GM21529 (cell line): ENCODE results near the gene PCCA.
"Not testable (repeated sequence)": the region's sequence is repeated elsewhere in the genome, so short reads cannot be mapped to it uniquely, and the experiment has no call there.

ENCODE experiments used
- ATAC-seq: cut with Tn5 transposase; IDR thresholded peaks from one replicate; pipeline ENCODE4 v1.9.1; 2021; ENCODE audit not compliant: unreplicated experiment

The PCCA gene, protein sequence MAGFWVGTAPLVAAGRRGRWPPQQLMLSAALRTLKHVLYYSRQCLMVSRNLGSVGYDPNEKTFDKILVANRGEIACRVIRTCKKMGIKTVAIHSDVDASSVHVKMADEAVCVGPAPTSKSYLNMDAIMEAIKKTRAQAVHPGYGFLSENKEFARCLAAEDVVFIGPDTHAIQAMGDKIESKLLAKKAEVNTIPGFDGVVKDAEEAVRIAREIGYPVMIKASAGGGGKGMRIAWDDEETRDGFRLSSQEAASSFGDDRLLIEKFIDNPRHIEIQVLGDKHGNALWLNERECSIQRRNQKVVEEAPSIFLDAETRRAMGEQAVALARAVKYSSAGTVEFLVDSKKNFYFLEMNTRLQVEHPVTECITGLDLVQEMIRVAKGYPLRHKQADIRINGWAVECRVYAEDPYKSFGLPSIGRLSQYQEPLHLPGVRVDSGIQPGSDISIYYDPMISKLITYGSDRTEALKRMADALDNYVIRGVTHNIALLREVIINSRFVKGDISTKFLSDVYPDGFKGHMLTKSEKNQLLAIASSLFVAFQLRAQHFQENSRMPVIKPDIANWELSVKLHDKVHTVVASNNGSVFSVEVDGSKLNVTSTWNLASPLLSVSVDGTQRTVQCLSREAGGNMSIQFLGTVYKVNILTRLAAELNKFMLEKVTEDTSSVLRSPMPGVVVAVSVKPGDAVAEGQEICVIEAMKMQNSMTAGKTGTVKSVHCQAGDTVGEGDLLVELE

GRCh38 chr13:100088644-100089464 lies at the start of gene PCCA:
Gene PCCA (plus strand): TSS chr13:100089093. CDS start chr13:100089121, 28 bp downstream.
- ATAC-seq, result peak; percentile 97

DNA sequence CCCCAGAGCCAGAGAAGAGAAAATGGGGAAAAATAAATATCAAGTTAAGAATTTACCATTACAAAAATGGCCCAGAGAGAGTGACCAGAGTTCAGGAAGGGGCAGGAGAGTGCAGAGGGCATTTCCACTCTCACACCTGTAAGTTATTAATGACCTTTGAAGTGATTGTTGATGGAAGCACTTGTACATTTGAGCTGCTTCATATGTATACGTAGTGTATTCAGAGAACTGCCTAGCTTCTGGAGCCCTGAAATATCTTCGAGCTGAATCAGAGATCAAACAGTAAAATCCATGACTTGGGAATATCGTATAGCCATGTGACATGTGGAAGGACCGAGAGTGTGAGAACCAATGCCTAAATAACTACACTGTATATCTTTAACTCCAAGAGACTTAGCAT lies 49.2 kb upstream of the PCCA start:
- no peak for ATAC-seq

- no peak for ATAC-seq
Observed at GRCh38 chr13:100040196-100040595, 48.7 kb upstream of the PCCA start.

DNA sequence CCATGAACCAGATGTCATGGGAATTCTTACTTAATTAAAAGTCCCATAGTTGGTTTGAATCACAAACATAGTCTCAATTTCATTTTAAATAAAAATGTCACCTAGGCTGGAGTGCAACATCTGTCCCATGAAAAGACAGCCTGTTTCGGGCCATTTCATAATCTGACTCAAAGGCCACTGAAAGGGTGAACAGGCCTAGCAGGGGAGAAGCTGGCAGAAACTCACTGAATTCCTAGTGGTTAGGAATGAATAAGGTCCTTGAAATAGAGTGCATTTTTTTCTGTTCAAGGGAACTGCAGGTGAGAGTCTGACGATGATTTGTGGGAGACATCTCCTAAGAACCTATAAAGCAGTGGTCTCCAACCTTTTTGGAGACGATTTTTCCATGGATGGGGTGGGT lies 44.0 kb upstream of the PCCA start:
- no peak for ATAC-seq

- no peak for ATAC-seq
Observed at GRCh38 chr13:100045355-100045754, 43.5 kb upstream of the PCCA start.

DNA sequence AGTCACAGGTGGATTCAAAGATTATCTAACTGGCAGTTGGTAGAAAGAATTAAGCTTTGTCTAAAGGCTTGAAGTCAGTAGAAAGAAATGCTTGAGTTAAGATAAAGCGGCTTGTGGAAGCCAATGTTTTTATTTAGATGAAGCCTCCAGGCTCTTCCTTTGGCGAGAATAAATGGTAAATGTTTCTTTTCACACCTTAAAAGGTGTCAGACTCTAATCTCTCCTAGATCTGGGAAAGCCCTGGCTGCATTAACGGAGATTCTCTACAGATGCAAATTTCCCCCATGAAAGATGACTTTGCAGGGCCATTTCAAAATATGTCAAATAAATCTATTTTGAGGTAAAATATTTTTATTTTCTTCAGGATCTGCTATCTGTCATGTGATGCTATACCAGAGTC lies 37.8 kb upstream of the PCCA start:
- no peak for ATAC-seq

- no peak for ATAC-seq
Observed at GRCh38 chr13:100059827-100060226, 29.1 kb upstream of the PCCA start.

- ATAC-seq, result no peak
Observed at GRCh38 chr13:100063333-100063732, 25.6 kb upstream of the PCCA start.

DNA sequence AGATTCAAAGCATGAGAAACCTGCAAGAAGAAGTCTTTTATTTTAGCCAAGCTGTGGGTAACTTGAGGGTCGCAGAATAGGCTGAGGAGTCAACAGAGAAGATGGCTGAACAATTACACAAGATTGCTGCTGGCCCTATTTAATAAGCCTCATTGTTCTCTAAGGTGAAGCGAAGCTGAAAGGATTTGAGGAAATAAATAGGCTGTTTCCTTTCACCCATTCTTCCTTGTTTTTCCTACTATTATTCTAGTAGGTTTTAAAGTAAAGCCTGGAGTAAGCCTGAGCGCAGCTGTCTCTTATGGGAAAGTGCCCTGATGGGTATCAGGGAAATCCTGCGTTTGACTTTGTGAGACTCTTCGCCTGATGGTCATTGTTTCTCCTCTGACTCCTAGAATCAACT lies 25.0 kb upstream of the PCCA start:
- ATAC-seq, result no peak

DNA sequence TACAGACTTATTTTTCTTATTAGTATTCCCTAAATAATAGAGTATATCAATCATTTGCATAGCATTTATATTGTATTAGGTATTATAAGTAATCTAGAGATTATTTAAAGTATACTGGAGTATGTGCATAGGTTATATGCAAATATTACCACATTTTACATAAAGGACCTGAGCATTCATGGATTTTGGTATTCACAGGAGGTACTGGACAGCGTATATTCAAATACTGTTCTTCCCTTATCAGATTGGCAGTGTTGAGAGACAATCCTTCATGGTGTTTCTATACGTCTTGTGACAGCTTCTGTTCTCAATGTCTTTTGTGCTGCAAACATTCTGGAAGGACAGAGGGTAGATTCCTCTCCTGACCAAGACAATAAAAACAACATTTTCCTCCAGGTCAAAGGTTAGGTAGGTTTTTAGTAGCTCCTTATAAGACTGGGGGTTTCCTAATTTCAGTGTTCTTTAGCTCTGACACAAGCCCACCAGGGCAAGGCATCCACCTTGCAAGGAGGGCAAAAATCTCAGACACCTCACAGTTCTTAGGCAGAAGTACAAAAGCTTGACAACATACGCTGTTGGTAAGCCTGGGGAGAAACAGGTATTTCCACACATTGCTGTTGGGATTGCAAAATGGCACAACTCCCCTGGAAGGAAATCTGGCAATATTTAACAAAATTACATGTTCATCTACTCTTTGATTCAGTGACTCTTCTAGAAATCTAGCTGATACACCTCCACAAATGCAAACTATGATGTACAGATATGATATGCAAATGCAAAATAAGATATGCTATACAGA lies 20.6 kb upstream of the PCCA start:
- ATAC-seq, result no peak

- no peak for ATAC-seq
Observed at GRCh38 chr13:100069278-100069677, 19.6 kb upstream of the PCCA start.

DNA sequence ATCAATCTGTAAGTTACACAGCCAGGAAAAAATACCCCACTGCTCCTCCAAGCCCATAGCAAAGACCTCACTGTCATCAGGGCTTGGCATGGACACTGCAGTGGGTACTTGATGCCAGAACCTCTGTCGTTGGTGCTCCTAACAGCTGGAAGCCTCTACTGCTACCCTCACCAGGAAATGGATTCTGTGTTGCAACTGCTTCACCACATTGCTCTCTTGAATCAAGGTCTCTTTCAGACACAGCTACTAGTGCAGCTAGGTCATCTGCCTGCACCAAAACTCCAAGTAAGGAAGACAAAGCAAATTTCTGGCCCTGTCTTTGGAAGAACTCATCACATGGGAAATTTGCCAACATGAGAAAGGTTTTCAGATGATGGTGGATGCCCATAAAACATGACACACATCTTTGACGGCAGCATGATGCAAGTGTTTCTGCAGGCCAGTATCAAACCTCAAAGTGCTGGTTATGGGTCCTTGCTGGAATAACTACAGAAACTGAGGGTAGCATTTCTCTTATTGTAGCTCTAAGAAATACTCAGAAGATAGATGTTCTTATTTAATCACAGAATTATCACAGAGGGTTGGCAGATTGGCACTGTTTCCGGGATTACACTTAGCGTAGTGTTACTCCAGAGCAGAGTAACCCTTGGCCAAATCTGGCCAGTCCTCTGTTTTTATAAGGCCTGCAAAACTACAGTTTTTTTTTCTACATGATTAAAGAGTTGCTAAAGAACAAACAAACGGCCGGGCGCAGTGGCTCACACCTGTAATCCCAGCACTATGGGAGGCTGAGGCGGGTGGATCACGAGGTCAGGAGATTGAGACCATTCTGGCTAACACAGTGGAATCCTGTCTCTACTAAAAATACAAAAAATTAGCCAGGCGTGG lies 12.9 kb upstream of the PCCA start:
- ATAC-seq, result no peak

DNA sequence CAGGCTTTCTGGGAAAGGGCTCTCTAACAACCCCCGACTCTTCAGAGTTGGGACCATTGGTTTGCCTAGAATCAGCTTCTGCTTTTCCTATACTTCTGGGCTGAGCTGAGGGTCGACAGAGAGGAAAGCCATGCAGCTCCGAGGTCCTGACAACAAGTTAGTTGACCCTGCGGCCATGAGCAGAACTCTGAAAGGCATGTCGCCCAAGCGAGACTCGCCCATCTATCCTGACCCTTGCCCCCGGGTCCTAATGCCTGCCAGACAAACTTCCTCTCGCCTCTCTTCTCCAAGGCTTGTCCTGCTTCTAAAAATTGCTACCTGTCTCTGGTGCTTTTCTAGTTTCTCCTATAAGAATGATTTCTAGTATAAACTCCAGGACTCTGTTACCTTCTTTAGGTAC lies 9.9 kb upstream of the PCCA start:
- ATAC-seq, result not testable (repeated sequence)

DNA sequence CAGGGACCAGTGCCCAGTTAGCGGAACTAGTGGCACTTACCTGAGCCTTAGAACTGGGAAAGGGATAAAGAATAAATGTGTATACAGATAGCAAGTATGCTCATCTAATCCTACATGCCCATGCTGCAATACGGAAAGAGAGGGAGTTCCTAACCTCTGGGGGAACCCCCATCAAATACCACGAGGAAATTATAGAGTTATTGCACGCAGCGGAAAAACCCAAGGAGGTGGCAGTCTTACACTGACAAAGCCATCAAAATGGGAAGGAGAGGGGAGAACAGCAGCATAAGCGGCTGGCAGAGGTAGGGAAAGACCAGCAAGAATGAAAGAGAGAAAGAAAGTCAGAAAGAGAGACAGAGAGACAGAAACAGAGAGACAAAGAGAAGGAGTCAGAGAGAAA lies 5.5 kb upstream of the PCCA start:
- ATAC-seq, result not testable (repeated sequence)

DNA sequence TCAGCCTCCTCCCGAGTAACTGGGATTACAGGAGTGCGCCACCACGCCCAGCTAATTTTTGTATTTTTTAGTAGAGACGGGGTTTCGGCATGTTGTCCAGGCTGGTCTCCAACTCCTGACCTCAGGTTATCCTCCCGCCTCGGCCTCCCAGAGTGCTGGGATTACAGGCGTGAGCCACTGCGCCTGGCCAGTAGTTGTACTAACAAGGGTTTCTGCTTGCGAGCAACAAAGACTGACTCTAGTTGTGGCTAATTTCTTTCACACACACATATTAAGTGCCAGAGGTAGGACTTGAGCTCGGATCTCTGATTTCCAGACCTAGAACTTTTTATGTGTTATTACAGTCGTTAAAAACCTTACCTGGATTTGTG lies 635 bp upstream of the PCCA start:
- ATAC-seq, result no peak

- peak; percentile 31 for ATAC-seq
Observed at GRCh38 chr13:100089465-100090032, 656 bp downstream of the PCCA start.

- ATAC-seq, result no peak
Observed at GRCh38 chr13:100090861-100091260, 2.0 kb downstream of the PCCA start.

GRCh38 chr13:100091391-100091790 lies 2.5 kb downstream of the PCCA start:
- ATAC-seq, result no peak

DNA sequence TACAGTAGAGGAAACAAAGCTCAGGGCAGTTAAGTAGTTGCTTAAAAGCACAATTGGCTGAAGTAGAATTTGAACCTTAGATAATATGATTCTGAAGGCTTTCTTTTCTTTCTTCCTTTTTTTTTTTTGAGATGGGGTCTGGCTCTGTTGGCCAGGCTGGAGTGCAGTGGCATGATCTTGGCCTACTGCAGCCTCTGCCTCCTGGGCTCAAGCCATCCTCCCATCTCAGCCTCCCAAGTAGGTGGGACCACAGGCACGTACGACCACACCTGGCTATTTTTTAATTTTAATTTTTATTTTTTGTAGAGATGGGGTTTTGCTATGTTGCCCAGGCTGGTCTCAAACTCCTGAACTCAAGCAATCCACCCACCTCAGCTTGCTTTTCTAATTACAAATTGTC lies 3.4 kb downstream of the PCCA start:
- ATAC-seq, result not testable (repeated sequence)
